PC-9 (cell line): ENCODE data around the gene ST3GAL6. TPM values are rescaled to one million over a fixed set of nuclear protein-coding genes. Genes with fewer than 3 reads are reported as not detected.

ENCODE experiments used
- BruUV-seq: library from RNA; stranded (reverse); fragments of 400-500 nt; replicated peaks from 2 replicates; lab custom pipeline; 2021; lab: Mats Ljungman, UMichigan
- CTCF ChIA-PET: fragments of 300-600 bp; sonication (Branson Sonifier 250); formaldehyde crosslinking; loops from one replicate; lab custom pipeline; 2022; ENCODE audit warnings: antibody characterized with exemption; lab: Charles Lee
- POLR2A ChIA-PET: fragments of 300-600 bp; sonication (Branson Sonifier 250); formaldehyde crosslinking; loops from one replicate; lab custom pipeline; 2022; ENCODE audit warnings: antibody characterized with exemption; ENCODE audit not compliant: unreplicated experiment; lab: Charles Lee
- DNase-seq, 2 experiments: peaks; one replicate each; pipeline versions ENCODE4 v3.0.0 to v3.0.0-alpha.2; 2015 to 2022; ENCODE audit warnings: mixed read lengths in 1 of 2
- H2AFZ ChIP-seq: fragments of 200-600 bp; sonication (generic); 2 replicates; pipeline ENCODE4 v1.8.1; 2017; ENCODE audit warnings: antibody characterized with exemption
- H3F3A ChIP-seq: fragments of 200-600 bp; sonication (generic); 2 replicates; pipeline ENCODE4 v1.8.1; 2017; ENCODE audit warnings: antibody characterized with exemption, mild to moderate bottlenecking, low read depth; ENCODE audit not compliant: insufficient read depth
- H3K27ac ChIP-seq: fragments of 200-600 bp; sonication (generic); 2 replicates; pipeline ENCODE4 v1.6.1; 2016; ENCODE audit warnings: mixed run types
- H3K27me3 ChIP-seq: fragments of 200-600 bp; sonication (generic); 2 replicates; pipeline ENCODE4 v1.6.1; 2016; ENCODE audit warnings: low read depth, mixed run types; ENCODE audit not compliant: insufficient read depth
- H3K36me3 ChIP-seq: fragments of 200-600 bp; sonication (generic); 2 replicates; pipeline ENCODE4 v1.6.1; 2016; ENCODE audit warnings: low read depth, mixed run types
- H3K4me1 ChIP-seq: fragments of 200-600 bp; sonication (generic); replicated peaks from 2 replicates; pipeline ENCODE4 v1.6.1; 2016; ENCODE audit warnings: mixed run types; ENCODE audit not compliant: insufficient read depth
- H3K4me2 ChIP-seq: fragments of 200-600 bp; sonication (generic); 2 replicates; pipeline ENCODE4 v1.6.1; 2017; ENCODE audit warnings: mixed run types
- H3K4me3 ChIP-seq: fragments of 200-600 bp; sonication (generic); 2 replicates; pipeline ENCODE4 v1.6.1; 2016; ENCODE audit warnings: mixed run types
- H3K79me2 ChIP-seq: fragments of 200-600 bp; sonication (generic); 2 replicates; pipeline ENCODE4 v1.6.1; 2017; ENCODE audit warnings: low read depth, mixed run types
- H3K9me2 ChIP-seq: fragments of 200-600 bp; sonication (generic); 2 replicates; pipeline ENCODE4 v1.8.1; 2017; ENCODE audit warnings: mild to moderate bottlenecking; ENCODE audit not compliant: insufficient read depth
- H3K9me3 ChIP-seq: fragments of 200-600 bp; sonication (generic); 2 replicates; pipeline ENCODE4 v1.8.1; 2016; ENCODE audit warnings: low read depth; ENCODE audit not compliant: insufficient read depth
- H4K20me1 ChIP-seq: fragments of 200-600 bp; sonication (generic); 2 replicates; pipeline ENCODE4 v1.8.1; 2017; ENCODE audit not compliant: insufficient read depth
- CTCF ChIP-seq: fragments of 200-600 bp; sonication (generic); conservative IDR thresholded peaks from 2 replicates; pipeline ENCODE4 v1.6.1; 2017; ENCODE audit warnings: mixed run types, antibody characterized with exemption, mild to moderate bottlenecking, moderate library complexity
- EZH2 ChIP-seq: fragments of 200-600 bp; sonication (generic); IDR thresholded peaks from 2 replicates; pipeline ENCODE4 v1.8.0; 2017; ENCODE audit warnings: antibody characterized with exemption, low read depth
- intact Hi-C: fragments of 100-400 bp; cut with micrococcal nuclease; formaldehyde crosslinking; loops from one replicate; pipeline ENCODE4 v1.10.0; 2022; ENCODE audit not compliant: unreplicated experiment
- total RNA-seq: library from RNA; stranded (reverse); gene quantifications from 2 replicates; pipeline ENCODE4 v1.2.3, GENCODE V29; 2021

The ST3GAL6 gene
- total RNA-seq, 1 experiment from 2014 or later: 5.4 TPM

GRCh38 chr3:98745718-98746117 is 17.4 kb upstream of the ST3GAL6 start:
- Histone ChIP-seq H3K9me3 (no peaks in the 10 kb centered on the region), H3K27me3 (no peaks in the 10 kb centered on the region), H3K4me3 (no peak overlapping the region), H3F3A (no peaks in the 10 kb centered on the region; the same call in 1 of the 2 replicates), H4K20me1 (no peaks in the 10 kb centered on the region), H3K79me2 (no peaks in the 10 kb centered on the region), H3K9me2 (no peaks in the 10 kb centered on the region), H3K27ac (no peak overlapping the region), H3K4me2 (no peak overlapping the region), H3K4me1 (peaks cover 12% of the 10 kb centered on the region), H3K36me3 (no peaks in the 10 kb centered on the region), H2AFZ (no peak overlapping the region)
- POLR2A ChIA-PET: no interaction called here
- no peak for DNase-seq
- BruUV-seq: no TSS peak
- TF ChIP-seq EZH2: no peak
- TF ChIP-seq CTCF: no peak
- intact Hi-C loops: no loop called here
- CTCF ChIA-PET: no interaction called here

- TF ChIP-seq CTCF: no peak
- no peak for TF ChIP-seq EZH2
- Histone ChIP-seq H3K4me1 (peaks cover 8% of the 10 kb centered on the region), H3K9me2 (no peaks in the 10 kb centered on the region), H3K27ac (no peak overlapping the region), H3K36me3 (no peaks in the 10 kb centered on the region), H3K4me2 (no peak overlapping the region), H3K4me3 (no peak overlapping the region), H3F3A (no peaks in the 10 kb centered on the region; the same call in 1 of the 2 replicates), H3K27me3 (no peaks in the 10 kb centered on the region), H3K9me3 (no peaks in the 10 kb centered on the region), H4K20me1 (no peaks in the 10 kb centered on the region), H2AFZ (no peak overlapping the region), H3K79me2 (no peaks in the 10 kb centered on the region)
- ChIA-PET CTCF (no interaction called here), POLR2A (no interaction called here)
- no peak for DNase-seq
- intact Hi-C loops: no loop called here
- no TSS peak for BruUV-seq
These were observed 17.0 kb upstream of the ST3GAL6 start for GRCh38 chr3:98746122-98746521.

- Histone ChIP-seq H3K4me3 (no peak overlapping the region), H3K9me3 (no peaks in the 10 kb centered on the region), H3K79me2 (no peaks in the 10 kb centered on the region), H3K4me1 (peaks cover under 1% of the 10 kb centered on the region; the same call in 1 of the 2 replicates), H3K4me2 (no peak overlapping the region), H3K27ac (no peak overlapping the region), H3F3A (no peaks in the 10 kb centered on the region), H3K36me3 (no peaks in the 10 kb centered on the region), H2AFZ (0 out of 2 replicates have a peak overlapping the region, but pooled peaks have one; percentile 15), H4K20me1 (no peaks in the 10 kb centered on the region), H3K27me3 (no peaks in the 10 kb centered on the region), H3K9me2 (no peaks in the 10 kb centered on the region)
- TF ChIP-seq CTCF: no peak
- TF ChIP-seq EZH2: no peak
- intact Hi-C loops: no loop called here
- ChIA-PET POLR2A (no interaction called here), CTCF (no interaction called here)
- no TSS peak for BruUV-seq
- no peak for DNase-seq
These were observed 16.3 kb upstream of the ST3GAL6 start for GRCh38 chr3:98746882-98747281.
